COLO668 (cell line): ENCODE data around the gene PNPLA3.

Experiments used
- DNase-seq: peaks from one replicate; lab custom pipeline; 2025; ENCODE audit not compliant: unreplicated experiment; lab: John Stamatoyannopoulos, UW

The PNPLA3 gene

DNA sequence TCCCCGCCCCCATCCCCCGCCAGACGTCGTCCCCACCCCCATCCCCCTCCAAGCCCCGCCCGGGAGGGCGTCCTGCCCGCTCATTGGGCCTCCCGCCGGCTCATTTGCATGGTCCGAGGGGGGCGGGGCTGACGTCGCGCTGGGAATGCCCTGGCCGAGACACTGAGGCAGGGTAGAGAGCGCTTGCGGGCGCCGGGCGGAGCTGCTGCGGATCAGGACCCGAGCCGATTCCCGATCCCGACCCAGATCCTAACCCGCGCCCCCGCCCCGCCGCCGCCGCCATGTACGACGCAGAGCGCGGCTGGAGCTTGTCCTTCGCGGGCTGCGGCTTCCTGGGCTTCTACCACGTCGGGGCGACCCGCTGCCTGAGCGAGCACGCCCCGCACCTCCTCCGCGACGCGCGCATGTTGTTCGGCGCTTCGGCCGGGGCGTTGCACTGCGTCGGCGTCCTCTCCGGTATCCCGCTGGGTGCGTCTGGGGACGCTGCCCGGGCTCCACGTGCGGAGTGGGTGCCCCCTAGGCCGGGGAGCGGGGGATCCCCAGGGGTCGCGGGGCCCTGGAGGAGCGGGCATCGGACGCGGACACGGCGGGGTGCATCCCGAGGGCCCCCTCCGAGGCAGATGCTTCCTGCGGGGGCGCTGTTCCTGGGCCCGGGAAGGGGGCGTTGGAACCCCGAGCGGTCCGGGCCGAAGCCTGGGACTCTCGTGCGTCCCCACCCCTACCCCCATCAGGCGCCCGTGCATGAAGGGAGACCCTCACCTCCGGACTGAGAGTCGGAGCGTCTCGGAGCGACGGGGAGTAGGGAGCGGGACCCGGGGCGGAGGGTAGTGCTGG is at the start of gene PNPLA3:
Gene PNPLA3, plus strand, starts transcription at position 175 of the 834 bp plus-strand sequence. Its CDS starts 107 bp downstream, at position 282.
- peak; percentile 90 for DNase-seq

GRCh38 chr22:43876866-43877509 is 46.6 kb upstream of the PNPLA3 start:
- no peak for DNase-seq

DNA sequence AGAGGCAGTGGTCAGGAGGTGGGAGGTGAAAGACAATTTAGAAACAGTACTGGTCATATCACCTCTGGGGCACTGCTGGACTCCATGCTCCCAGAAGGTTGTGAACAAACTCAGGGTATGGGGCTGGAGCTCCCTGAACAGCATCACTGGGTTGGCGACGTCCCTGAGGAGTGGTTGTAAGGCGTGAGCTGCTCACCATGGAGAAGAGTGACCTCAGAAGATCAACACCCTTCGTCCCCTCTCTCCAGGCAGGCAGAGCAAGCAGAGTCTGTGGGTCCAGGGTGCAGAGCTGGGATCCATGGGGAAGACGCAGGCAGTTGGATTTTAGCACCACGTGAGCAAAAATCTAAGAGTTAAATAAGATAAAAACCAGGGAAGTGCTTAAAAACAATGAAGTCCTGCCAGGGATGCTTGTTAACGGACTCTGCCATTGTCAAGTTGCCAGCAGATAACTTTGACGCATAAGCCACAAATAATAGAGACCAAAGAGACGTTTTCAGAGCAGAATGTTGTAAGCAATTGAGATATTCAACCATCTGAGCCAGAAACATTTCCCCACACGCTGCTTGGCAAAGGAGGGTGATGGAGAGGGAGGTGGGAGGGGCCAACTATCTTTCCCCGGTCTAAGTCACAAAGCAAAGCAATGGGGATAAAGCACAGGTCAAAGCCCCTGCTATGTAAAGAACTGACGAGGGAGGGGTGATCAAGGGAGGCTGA is 45.4 kb upstream of the PNPLA3 start:
- no peak for DNase-seq

DNA sequence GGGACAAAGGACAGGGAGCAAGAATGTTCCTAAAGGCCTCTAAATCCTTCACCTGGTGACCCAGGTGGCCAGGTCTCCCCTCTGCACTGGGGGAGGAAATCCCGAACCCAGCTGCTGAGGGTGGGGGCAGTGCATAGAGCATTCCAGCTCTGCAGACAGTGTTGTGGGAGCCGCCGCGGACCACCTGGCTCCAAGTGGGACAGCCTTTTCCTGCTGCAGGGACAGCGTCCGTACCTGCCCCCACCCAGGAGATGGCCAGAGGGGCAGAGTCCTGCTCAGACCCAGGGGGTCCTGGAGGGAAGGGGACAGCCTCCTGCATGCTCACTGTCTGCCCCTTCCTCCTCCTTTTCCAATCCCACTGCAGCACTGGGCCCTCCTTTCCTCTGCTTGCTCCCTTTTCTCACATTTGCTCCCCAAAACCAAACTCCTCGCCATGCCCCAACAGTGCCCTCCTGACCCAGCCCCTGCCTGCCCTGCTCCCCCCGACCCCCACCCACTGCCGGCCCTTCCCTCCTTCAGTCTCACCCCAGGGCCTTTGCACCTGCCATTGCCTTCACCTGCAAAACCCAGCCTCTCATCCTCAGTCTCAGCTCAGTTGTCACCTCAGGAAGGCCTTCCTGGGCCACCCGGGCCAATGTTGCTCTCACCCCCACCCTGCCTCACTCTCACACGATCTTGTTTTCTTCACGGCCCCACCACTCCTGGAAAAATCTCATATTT is 44.6 kb upstream of the PNPLA3 start:
- no peak for DNase-seq

DNA sequence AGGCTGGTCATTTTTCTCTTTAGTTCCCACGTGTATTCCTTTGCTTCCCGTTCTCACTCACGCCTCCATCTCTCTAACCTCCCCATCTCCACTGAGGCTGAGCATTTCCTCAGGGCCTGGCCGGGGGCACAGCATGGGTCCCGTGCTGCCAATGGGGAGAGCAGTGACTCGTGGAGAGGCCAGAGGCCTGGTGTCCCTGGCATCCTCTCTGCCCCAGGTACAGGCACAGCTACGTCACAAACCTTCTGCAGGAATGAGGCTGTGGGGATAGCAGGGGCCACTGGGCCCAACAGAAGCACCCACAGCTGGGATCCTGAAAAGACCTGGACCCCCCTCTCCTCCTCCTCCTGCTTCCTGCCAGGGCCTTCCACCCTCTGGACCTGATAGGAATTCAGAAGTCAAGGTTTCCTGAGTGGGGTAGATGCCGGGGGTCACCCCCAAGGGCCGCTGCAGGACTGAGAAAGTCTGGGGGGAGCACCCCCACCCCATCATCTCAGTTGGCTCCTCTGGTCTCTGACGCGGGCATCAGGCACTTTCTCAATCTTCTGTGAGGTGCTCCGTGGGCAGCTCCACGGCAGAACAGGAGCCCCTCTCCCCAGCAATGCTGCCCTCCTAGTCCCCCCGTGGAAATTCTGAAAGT is 43.6 kb upstream of the PNPLA3 start:
- DNase-seq = no peak

GRCh38 chr22:43880541-43880991 is 43.0 kb upstream of the PNPLA3 start:
- no peak for DNase-seq

DNA sequence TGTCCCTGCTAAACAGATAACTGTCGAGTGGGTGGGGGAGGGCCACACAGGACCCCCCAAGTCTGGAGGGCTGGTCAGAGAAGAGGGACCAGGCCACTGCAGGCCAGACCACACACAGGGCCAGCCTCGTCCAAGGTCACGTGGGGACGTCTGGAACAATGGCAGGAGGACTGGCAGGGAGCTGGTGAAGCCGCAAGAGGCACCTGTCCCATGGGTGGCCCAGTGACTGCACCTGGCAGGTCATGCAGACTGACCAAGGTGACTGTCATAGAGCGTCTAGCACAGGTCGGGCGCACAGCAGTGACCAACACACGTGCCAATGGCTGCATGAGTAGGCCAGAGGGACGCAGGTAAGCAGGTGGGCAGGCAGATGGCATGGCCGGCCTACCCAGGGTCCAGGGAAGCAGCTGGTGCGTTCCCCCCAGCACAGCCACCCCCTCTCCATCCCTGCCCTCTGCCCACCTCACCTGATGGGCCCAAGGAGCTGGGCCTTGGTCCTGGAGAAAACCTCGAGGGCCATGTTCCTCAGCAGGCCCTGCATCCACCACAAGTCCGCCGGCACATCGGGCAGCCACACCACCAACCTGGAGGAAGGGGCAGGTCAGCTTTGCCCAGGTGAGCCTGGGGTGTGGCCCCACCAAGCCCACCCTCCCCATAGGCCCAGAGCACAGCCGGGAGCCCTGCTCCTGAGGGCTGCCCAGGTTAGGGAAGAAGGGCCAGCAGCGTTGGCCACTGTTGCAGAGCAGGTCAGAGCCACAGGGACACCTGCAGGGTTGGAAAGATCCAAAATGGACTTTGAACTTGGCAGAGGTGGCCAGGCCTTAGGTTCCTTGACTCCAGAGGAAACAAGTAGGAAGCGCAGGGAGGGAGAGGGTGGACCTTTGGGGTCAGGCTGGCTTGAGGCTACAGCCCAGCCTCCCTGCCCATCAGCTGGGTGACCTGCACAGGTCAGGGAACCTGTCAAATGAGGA is 42.2 kb upstream of the PNPLA3 start:
- DNase-seq = no peak

DNA sequence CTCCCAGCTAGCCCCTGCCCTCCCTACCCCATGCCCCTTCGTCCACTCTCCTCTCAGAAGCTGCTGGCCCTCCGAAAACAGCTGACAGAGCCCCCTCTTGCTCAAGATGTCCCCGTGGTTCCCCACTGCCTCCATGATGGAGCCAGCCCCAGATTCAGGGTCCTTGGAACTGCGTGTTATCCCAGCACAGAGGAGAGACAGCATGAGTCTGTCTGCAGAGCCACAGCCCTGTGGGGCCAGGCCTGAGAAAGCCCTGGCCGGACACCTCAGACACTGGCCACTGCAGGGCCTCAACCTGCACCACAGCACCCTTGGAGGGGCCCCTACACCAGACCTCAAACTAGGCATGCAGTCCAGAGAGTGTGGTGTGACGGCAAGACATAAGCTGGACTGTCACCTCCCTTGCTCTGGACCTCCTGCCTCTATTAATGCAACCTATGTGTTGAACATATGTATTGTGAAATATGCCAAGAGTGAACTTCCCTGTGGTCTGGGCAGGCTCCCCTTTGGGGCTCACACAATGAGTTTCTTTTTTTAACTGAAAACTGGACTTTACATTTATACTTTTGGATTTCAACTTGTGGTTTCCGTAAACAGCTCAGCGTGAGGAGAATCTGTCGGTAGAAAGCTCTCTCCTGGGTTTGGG is 41.4 kb upstream of the PNPLA3 start:
- no peak for DNase-seq

- DNase-seq = peak; percentile 70
Measured at GRCh38 chr22:43883012-43883661, 40.5 kb upstream of the PNPLA3 start.

DNA sequence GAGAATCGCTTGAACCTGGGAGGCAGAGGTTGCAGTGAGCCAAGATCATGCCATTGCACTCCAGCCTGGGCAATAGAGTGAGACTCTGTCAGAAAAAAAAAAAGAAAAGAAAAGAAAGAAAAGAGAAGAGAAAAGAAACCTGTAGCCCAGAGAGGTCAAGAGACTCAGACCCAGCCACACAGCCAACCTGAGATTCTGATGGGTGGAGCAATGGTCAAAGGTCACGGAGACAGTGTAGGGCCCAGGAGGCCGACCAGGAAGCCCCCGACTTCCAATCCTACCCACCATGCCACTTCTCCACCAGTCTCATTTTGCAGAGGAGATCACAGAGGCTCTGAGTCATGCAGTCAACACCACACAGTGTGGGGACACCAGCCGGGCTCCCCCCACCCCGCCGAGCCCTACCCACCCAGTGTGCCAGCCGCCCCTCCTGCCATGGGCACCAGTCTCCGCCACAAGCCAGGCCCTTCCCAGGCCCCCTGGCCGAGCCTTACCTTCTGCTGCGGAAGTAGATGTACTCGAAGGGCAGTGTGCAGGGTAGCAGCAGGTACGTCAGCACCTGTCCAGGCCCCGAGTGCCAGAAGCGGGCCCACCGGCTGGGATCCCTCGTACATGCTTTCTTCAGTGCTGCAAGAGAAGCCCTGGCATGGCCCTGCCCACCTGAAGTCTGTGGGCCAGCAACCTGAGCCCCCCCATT is 39.7 kb upstream of the PNPLA3 start:
- no peak for DNase-seq

- DNase-seq = peak; percentile 77
Measured at GRCh38 chr22:43884600-43885318, 38.8 kb upstream of the PNPLA3 start.

DNA sequence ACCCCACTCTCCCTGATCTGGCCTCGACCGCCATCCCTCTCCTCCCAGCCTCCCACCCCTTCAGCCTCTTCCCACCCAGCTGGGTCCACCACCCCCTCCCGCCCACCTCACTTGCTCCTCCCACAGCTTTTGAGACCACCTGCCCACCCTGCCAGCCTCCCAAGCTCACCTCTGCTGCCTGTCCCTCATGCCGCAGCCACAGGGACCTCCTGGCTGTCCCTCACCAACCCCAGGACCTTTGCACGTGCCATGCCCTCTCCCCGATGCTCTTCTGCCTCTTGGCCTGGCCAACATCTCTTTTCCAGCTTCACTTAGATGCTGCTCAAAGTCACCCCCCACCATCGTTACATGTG is 38.3 kb upstream of the PNPLA3 start:
- no peak for DNase-seq

- DNase-seq = no peak
Measured at GRCh38 chr22:43885786-43886185, 37.8 kb upstream of the PNPLA3 start.

- no peak for DNase-seq
Measured at GRCh38 chr22:43886231-43886630, 37.4 kb upstream of the PNPLA3 start.

- DNase-seq = no peak
Measured at GRCh38 chr22:43887391-43887790, 36.2 kb upstream of the PNPLA3 start.

DNA sequence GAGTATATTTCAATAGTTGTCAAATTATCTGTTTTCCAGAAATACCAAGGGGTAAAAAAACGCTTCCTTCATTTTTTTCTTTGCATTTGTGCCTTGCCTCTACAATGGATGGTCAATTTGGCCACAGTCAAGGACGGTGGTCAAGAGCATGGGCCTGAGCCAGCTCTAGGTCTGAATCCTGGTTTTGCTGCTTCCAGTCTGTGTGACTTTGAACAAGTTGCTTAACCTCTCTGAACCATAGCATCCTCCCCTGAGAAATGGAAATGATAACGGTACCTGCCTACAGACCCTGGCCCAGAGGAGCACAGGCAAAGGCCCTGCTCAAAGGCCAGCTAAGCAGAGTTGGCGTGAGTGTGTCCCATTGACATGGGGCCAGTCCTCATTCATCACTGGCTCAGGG is 34.9 kb upstream of the PNPLA3 start:
- DNase-seq = no peak

- no peak for DNase-seq
Measured at GRCh38 chr22:43889201-43889859, 34.3 kb upstream of the PNPLA3 start.
